Effector memory CD8-positive, alpha-beta T cell (primary cell): Measurements from ENCODE around the gene CDK19.
A peak's percentile ranks its signal among the peaks of the same experiment; 100 is the strongest.

Source experiments
- ATAC-seq: fragments of 150-1000 bp; cut with Tn5 transposase; replicated peaks from 2 replicates; pipeline ENCODE4 v1.10.0; 2021; ENCODE audit warnings: mild to moderate bottlenecking, moderate library complexity
- DNase-seq, 3 experiments: peaks; one replicate each; pipeline ENCODE4 v3.0.0; 2021
- H3K27ac Mint-ChIP-seq, 2 donors: one replicate each; pipeline ENCODE4 v1.8.0; 2022; ENCODE audit warnings: mild to moderate bottlenecking in 2 of 2, mixed read lengths in 2 of 2, moderate library complexity in 2 of 2
- H3K27me3 Mint-ChIP-seq, 2 donors: one replicate each; pipeline ENCODE4 v1.8.0; 2022; ENCODE audit warnings: mixed read lengths in 2 of 2
- H3K36me3 Mint-ChIP-seq: one replicate; pipeline ENCODE4 v1.8.0; 2022; ENCODE audit warnings: mild to moderate bottlenecking, moderate library complexity, mixed read lengths; ENCODE audit not compliant: insufficient read depth
- H3K4me1 Mint-ChIP-seq, 2 donors: one replicate each; pipeline ENCODE4 v1.8.0; 2022; ENCODE audit warnings: low read depth in 2 of 2, mixed read lengths in 2 of 2
- H3K4me3 Mint-ChIP-seq, 2 donors: one replicate each; pipeline ENCODE4 v1.8.0; 2022; ENCODE audit warnings: mild to moderate bottlenecking in 2 of 2, mixed read lengths in 2 of 2, moderate library complexity in 2 of 2
- H3K9me3 Mint-ChIP-seq, 2 donors: one replicate each; pipeline ENCODE4 v1.8.0; 2022; ENCODE audit warnings: mixed read lengths in 2 of 2

Gene CDK19

GRCh38 chr6:110573136-110573535, 242.1 kb downstream of the CDK19 start:
- Mint-ChIP-seq H3K9me3 (no peaks in the 10 kb centered on the region), H3K4me1 (no peaks in the 10 kb centered on the region), H3K36me3 (no peaks in the 10 kb centered on the region), H3K27me3 (peaks cover 0 to 14% of the 10 kb centered on the region in 2 donors), H3K4me3 (no peak overlapping the region), H3K27ac (no peak overlapping the region)
- ATAC-seq: no peak
- DNase-seq: no peak

- Mint-ChIP-seq H3K27me3 (no peaks in the 10 kb centered on the region), H3K4me1 (peaks cover under 1 to 1% of the 10 kb centered on the region in 2 donors), H3K4me3 (no peak overlapping the region), H3K27ac (peak overlapping the region; percentile 5 to 57), H3K9me3 (no peaks in the 10 kb centered on the region), H3K36me3 (no peaks in the 10 kb centered on the region)
- peak; percentile 27 for ATAC-seq
- DNase-seq: no peak
These were observed 247.1 kb downstream of the CDK19 start for GRCh38 chr6:110567957-110568696.

- Mint-ChIP-seq H3K9me3 (no peaks in the 10 kb centered on the region), H3K27ac (no peak overlapping the region), H3K4me1 (peaks cover 4 to 10% of the 10 kb centered on the region in 2 donors), H3K4me3 (no peak overlapping the region), H3K27me3 (no peaks in the 10 kb centered on the region), H3K36me3 (no peaks in the 10 kb centered on the region)
- DNase-seq (no peak), ATAC-seq (no peak)
These were observed 248.7 kb downstream of the CDK19 start for GRCh38 chr6:110566346-110567125.

- Mint-ChIP-seq H3K4me1 (peaks cover 15 to 20% of the 10 kb centered on the region in 2 donors), H3K4me3 (no peak overlapping the region), H3K9me3 (no peaks in the 10 kb centered on the region), H3K27ac (no peak overlapping the region), H3K36me3 (no peaks in the 10 kb centered on the region), H3K27me3 (no peaks in the 10 kb centered on the region)
- ATAC-seq (no peak), DNase-seq (no peak)
These were observed 250.4 kb downstream of the CDK19 start for GRCh38 chr6:110564703-110565421.

- H3K27ac Mint-ChIP-seq: no peak overlapping the region
- H3K27me3 Mint-ChIP-seq: no peaks in the 10 kb centered on the region
- no peaks in the 10 kb centered on the region for H3K36me3 Mint-ChIP-seq
- ATAC-seq (no peak), DNase-seq (no peak)
- H3K9me3 Mint-ChIP-seq: no peaks in the 10 kb centered on the region
- peaks cover 21 to 23% of the 10 kb centered on the region in 2 donors for H3K4me1 Mint-ChIP-seq
- no peak overlapping the region for H3K4me3 Mint-ChIP-seq
These were observed 251.6 kb downstream of the CDK19 start for GRCh38 chr6:110563711-110564110.

GRCh38 chr6:110562316-110562915, 252.9 kb downstream of the CDK19 start:
- H3K9me3 Mint-ChIP-seq: no peaks in the 10 kb centered on the region
- no peak overlapping the region for H3K4me3 Mint-ChIP-seq
- DNase-seq (no peak), ATAC-seq (no peak)
- peaks cover 0 to 1% of the 10 kb centered on the region in 2 donors for H3K27me3 Mint-ChIP-seq
- H3K27ac Mint-ChIP-seq: peak overlapping the region; percentile 59 to 87
- no peaks in the 10 kb centered on the region for H3K36me3 Mint-ChIP-seq
- peaks cover 19 to 23% of the 10 kb centered on the region in 2 donors for H3K4me1 Mint-ChIP-seq

- peak overlapping the region; percentile 44 to 87 for H3K27ac Mint-ChIP-seq
- peaks cover 0 to 8% of the 10 kb centered on the region in 2 donors for H3K27me3 Mint-ChIP-seq
- H3K4me1 Mint-ChIP-seq: peaks cover 19 to 23% of the 10 kb centered on the region in 2 donors
- no peaks in the 10 kb centered on the region for H3K36me3 Mint-ChIP-seq
- H3K9me3 Mint-ChIP-seq: no peaks in the 10 kb centered on the region
- ATAC-seq (no peak), DNase-seq (no peak)
- H3K4me3 Mint-ChIP-seq: no peak overlapping the region
These were observed 253.6 kb downstream of the CDK19 start for GRCh38 chr6:110561696-110562095.

GRCh38 chr6:110561008-110561396, 254.3 kb downstream of the CDK19 start:
- peaks cover 0 to 13% of the 10 kb centered on the region in 2 donors for H3K27me3 Mint-ChIP-seq
- ATAC-seq (no peak), DNase-seq (no peak)
- peak overlapping the region; percentile 34 to 36 for H3K4me3 Mint-ChIP-seq
- peaks cover 19 to 23% of the 10 kb centered on the region in 2 donors for H3K4me1 Mint-ChIP-seq
- no peaks in the 10 kb centered on the region for H3K36me3 Mint-ChIP-seq
- H3K27ac Mint-ChIP-seq: peak overlapping the region; percentile 79 to 87
- no peaks in the 10 kb centered on the region for H3K9me3 Mint-ChIP-seq

- H3K36me3 Mint-ChIP-seq: no peaks in the 10 kb centered on the region
- peak overlapping the region; percentile 79 to 87 for H3K27ac Mint-ChIP-seq
- peaks cover 0 to 13% of the 10 kb centered on the region in 2 donors for H3K27me3 Mint-ChIP-seq
- ATAC-seq: peak; percentile 59
- DNase-seq: no peak
- H3K4me1 Mint-ChIP-seq: peaks cover 19 to 23% of the 10 kb centered on the region in 2 donors
- peak overlapping the region; percentile 34 to 36 for H3K4me3 Mint-ChIP-seq
- no peaks in the 10 kb centered on the region for H3K9me3 Mint-ChIP-seq
These were observed 254.8 kb downstream of the CDK19 start for GRCh38 chr6:110560239-110561007.
